Hepatocyte (in vitro differentiated cells): ENCODE results near the gene CFAP73.

Source experiments
- EZH2 ChIP-seq: fragments of 200-600 bp; sonication (generic); IDR thresholded peaks from 2 replicates; pipeline ENCODE4 v1.6.1; 2016; ENCODE audit warnings: antibody characterized with exemption, mild to moderate bottlenecking, borderline replicate concordance
- TF ChIP-seq, protein P1 (sequence below): fragments of 200-600 bp; sonication (generic); IDR thresholded peaks from 2 replicates; pipeline ENCODE4 v1.5.1; 2016; ENCODE audit warnings: antibody characterized with exemption, mild to moderate bottlenecking; ENCODE audit not compliant: poor library complexity

GRCh38 chr12:113136990-113137511, 12.5 kb upstream of the CFAP73 start:
- TF ChIP-seq, protein P1, sequence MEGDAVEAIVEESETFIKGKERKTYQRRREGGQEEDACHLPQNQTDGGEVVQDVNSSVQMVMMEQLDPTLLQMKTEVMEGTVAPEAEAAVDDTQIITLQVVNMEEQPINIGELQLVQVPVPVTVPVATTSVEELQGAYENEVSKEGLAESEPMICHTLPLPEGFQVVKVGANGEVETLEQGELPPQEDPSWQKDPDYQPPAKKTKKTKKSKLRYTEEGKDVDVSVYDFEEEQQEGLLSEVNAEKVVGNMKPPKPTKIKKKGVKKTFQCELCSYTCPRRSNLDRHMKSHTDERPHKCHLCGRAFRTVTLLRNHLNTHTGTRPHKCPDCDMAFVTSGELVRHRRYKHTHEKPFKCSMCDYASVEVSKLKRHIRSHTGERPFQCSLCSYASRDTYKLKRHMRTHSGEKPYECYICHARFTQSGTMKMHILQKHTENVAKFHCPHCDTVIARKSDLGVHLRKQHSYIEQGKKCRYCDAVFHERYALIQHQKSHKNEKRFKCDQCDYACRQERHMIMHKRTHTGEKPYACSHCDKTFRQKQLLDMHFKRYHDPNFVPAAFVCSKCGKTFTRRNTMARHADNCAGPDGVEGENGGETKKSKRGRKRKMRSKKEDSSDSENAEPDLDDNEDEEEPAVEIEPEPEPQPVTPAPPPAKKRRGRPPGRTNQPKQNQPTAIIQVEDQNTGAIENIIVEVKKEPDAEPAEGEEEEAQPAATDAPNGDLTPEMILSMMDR: no peak
- TF ChIP-seq EZH2: no peak
